Fibroblast of lung (primary cell): Measurements from ENCODE around the gene PHF19.

ENCODE experiments used
- CTCF ChIP-seq, 2 donors: IDR thresholded peaks in 1 of 2; conservative IDR thresholded peaks in 1 of 2; 1 replicate in 1 of 2; 2 replicates in 1 of 2; pipeline ENCODE4 v1.5.1; 2011 to 2012; ENCODE audit warnings: low read length in 2 of 2, control low read depth in 1 of 2, inconsistent platforms in 1 of 2, low read depth in 1 of 2, mild to moderate bottlenecking in 1 of 2
- EZH2 ChIP-seq: IDR thresholded peaks from 2 replicates; pipeline ENCODE4 v1.5.1; 2012; ENCODE audit warnings: low read length, control low read depth, mild to moderate bottlenecking; ENCODE audit errors: missing control alignments

GRCh38 chr9:120837921-120838320, 39.1 kb downstream of the PHF19 start:
- TF ChIP-seq CTCF (conservative IDR thresholded peaks at IDR 0.05 in 1 of 2, IDR thresholded peaks at IDR 0.05 in 1 of 2; ENCODE audit: low read depth in 1 of 2, low read length in 2 of 2) (no peak), EZH2 (no peak)
